Adrenal gland (tissue), 12 donors: ENCODE measurements around the gene PEX1. TPM values are rescaled to one million over a fixed set of nuclear protein-coding genes. Genes with fewer than 3 reads are reported as not detected.
A peak's percentile ranks its signal among the peaks of the same experiment; 100 is the strongest.
"Not testable (repeated sequence)": the region's sequence is repeated elsewhere in the genome, so short reads cannot be mapped to it uniquely, and the experiment has no call there.

Experiments used
- DNase-seq, 7 donors: peaks; one replicate each; pipeline ENCODE4 v3.0.0-alpha.2; 2019 to 2020
- H3K27ac ChIP-seq, 5 donors: fragments of 200-600 bp; sonication (generic) in 4 of 5; 1 replicate in 3 of 5; 2 replicates in 2 of 5; pipeline versions ENCODE4 v1.5.1 to v1.8.0; 2016 to 2020; ENCODE audit warnings: mild to moderate bottlenecking in 1 of 5
- H3K27me3 ChIP-seq: fragments of 200-600 bp; 2 replicates; pipeline ENCODE4 v1.8.0; 2021
- H3K36me3 ChIP-seq, 2 donors: fragments of 200-600 bp; replicated peaks in 1 of 2; 1 replicate in 1 of 2; 2 replicates in 1 of 2; pipeline versions ENCODE4 v1.5.1 to v1.8.0; 2018 to 2022
- H3K4me1 ChIP-seq, 2 donors: fragments of 200-600 bp; replicated peaks in 1 of 2; 1 replicate in 1 of 2; 2 replicates in 1 of 2; pipeline versions ENCODE4 v1.5.1 to v1.8.0; 2018 to 2021
- H3K4me3 ChIP-seq, 4 donors: fragments of 200-600 bp; sonication (generic) in 3 of 4; one replicate each; pipeline ENCODE4 v1.5.1; 2016 to 2018
- H3K9me3 ChIP-seq, 3 donors: fragments of 200-600 bp; sonication (generic) in 1 of 3; replicated peaks in 1 of 3; 1 replicate in 2 of 3; 2 replicates in 1 of 3; pipeline versions ENCODE4 v1.5.1 to v1.8.0; 2016 to 2021
- CTCF ChIP-seq, 6 experiments: fragments of 450-650 bp in 4 of 6; fragments of 200-600 bp in 2 of 6; sonication (generic) in 1 of 6; IDR thresholded peaks; 1 replicate in 5 of 6; 2 replicates in 1 of 6; pipeline versions ENCODE4 v1.5.1 to v1.8.0; 2016 to 2021; ENCODE audit warnings: antibody characterized with exemption in 6 of 6, mild to moderate bottlenecking in 2 of 6, moderate library complexity in 1 of 6
- POLR2A ChIP-seq, 2 donors: fragments of 450-650 bp; IDR thresholded peaks; one replicate each; pipeline ENCODE4 v1.6.1; 2017; ENCODE audit warnings: antibody characterized with exemption in 2 of 2, mild to moderate bottlenecking in 2 of 2, moderate library complexity in 1 of 2
- WGBS, 4 donors: extraction: QIAGEN DNeasy Blood & Tissue Kit in 2 of 4; methylation state at CpG; one replicate each; pipeline versions ENCODE4 v1.1.5 to v1.1.7; 2013 to 2017; 5-methylcytosine and 5-hydroxymethylcytosine counted together
- intact Hi-C, 2 donors: fragments of 100-400 bp; cut with DNase I; formaldehyde crosslinking; loops; one replicate each; pipeline versions ENCODE4 v1.14.1 to v1.15.0; 2022 to 2023
- polyA plus RNA-seq, 3 donors: library from polyadenylated mRNA; stranded (reverse); fragments of 200-250 nt in 2 of 3; fragments of 350-450 nt in 1 of 3; fragmentation: Illumina TruSeq in 1 of 3; extraction: RNeasy Lipid Tissue Mini Kit (QIAGEN cat#74804) in 1 of 3; gene quantifications; one replicate each; pipeline ENCODE4 v1.2.3, GENCODE V29; 2013 to 2014
- total RNA-seq, 9 donors: library from RNA; depleted of rRNA in 4 of 9; stranded (reverse); fragments of >200 nt in 4 of 9; fragments of 120-200 nt in 1 of 9; fragmentation: NEBNext Ultra II Directional in 1 of 9; extraction: Animal tissue kit (Norgen Biotek cat#: 25700) in 1 of 9; gene quantifications; one replicate each; pipeline versions ENCODE4 v1.1.0 to v1.2.4, GENCODE V29; 2013 to 2023
- donor health status: healthy with polysubstance abuse.
- donor health status: Bipolar disorder and iron deficiency.
- donor health status: DM: yes; HTN: yes; CAD: no.
- donor health status: DM: no; HTN: no; CAD: no.
- donor health status: DM: no; HTN: no; CAD: no.
- donor health status: DM: yes; HTN: yes; CAD: no.

The PEX1 gene
- total and polyA plus RNA-seq, 12 donors, result 7.4 to 33.2 (median 16.4) TPM

- whole genome bisulfite sequencing, 4 donors, result 58 to 87% (median 74%) methylated on average over 2 of the region's 2 CpGs
- DNase-seq, result no peak
- no peak overlapping the region for H3K4me3 ChIP-seq
Measured at GRCh38 chr7:92557249-92557648, 28.9 kb upstream of the PEX1 start.

GRCh38 chr7:92550194-92550593, 21.9 kb upstream of the PEX1 start:
- H3K9me3 ChIP-seq, result no peaks in the 10 kb centered on the region
- WGBS, 4 donors, result 68 to 77% (median 72%) methylated on average over 4 of the region's 4 CpGs
- H3K4me3 ChIP-seq, result no peak overlapping the region
- intact Hi-C loops, result no loop called here
- no peaks in the 10 kb centered on the region for H3K36me3 ChIP-seq
- H3K27me3 ChIP-seq, result no peaks in the 10 kb centered on the region
- H3K27ac ChIP-seq, result no peak overlapping the region
- no peaks in the 10 kb centered on the region for H3K4me1 ChIP-seq
- TF ChIP-seq CTCF (IDR thresholded peaks at IDR 0.05) (no peak), POLR2A (IDR thresholded peaks at IDR 0.05) (no peak)
- DNase-seq, result no peak

More at GRCh38 chr7:92557249-92557648, 28.9 kb upstream of the PEX1 start:
- intact Hi-C loops, result no loop called here
- Histone ChIP-seq H3K27ac (no peak overlapping the region), H3K27me3 (no peaks in the 10 kb centered on the region), H3K36me3 (peaks cover 0 to 8% of the 10 kb centered on the region in 2 donors), H3K9me3 (no peaks in the 10 kb centered on the region), H3K4me1 (no peaks in the 10 kb centered on the region)
- TF ChIP-seq POLR2A (IDR thresholded peaks at IDR 0.05) (no peak), CTCF (IDR thresholded peaks at IDR 0.05) (no peak)

GRCh38 chr7:92547579-92547978, 19.3 kb upstream of the PEX1 start:
- Histone ChIP-seq H3K27me3 (no peaks in the 10 kb centered on the region), H3K4me1 (no peaks in the 10 kb centered on the region), H3K4me3 (no peak overlapping the region), H3K9me3 (no peaks in the 10 kb centered on the region), H3K27ac (no peak overlapping the region), H3K36me3 (no peaks in the 10 kb centered on the region)
- intact Hi-C loops, result no loop called here
- DNase-seq, result peak; percentile 29 to 69 (median 61)
- TF ChIP-seq CTCF (IDR thresholded peaks at IDR 0.05), result no peak
- no peak for TF ChIP-seq POLR2A (IDR thresholded peaks at IDR 0.05)
- 74 to 77% (median 76%) methylated on average over 4 to 6 of the region's 6 CpGs for WGBS, 4 donors

- TF ChIP-seq POLR2A (IDR thresholded peaks at IDR 0.05), result no peak
- no peak for TF ChIP-seq CTCF (IDR thresholded peaks at IDR 0.05)
- H3K27me3 ChIP-seq, result no peaks in the 10 kb centered on the region
- intact Hi-C loops, result no loop called here
- H3K36me3 ChIP-seq, result no peaks in the 10 kb centered on the region
- 88 to 93% (median 89%) methylated on average over 10 to 17 of the region's 17 CpGs for WGBS, 4 donors
- DNase-seq, result no peak
- no peaks in the 10 kb centered on the region for H3K4me1 ChIP-seq
- H3K4me3 ChIP-seq, result no peak overlapping the region
- H3K9me3 ChIP-seq, result no peaks in the 10 kb centered on the region
- H3K27ac ChIP-seq, result no peak overlapping the region
Measured at GRCh38 chr7:92546856-92547497, 18.7 kb upstream of the PEX1 start.

GRCh38 chr7:92545116-92545515, 16.8 kb upstream of the PEX1 start:
- H3K27ac ChIP-seq, H3K4me3 ChIP-seq, H3K27me3 ChIP-seq, intact Hi-C loops, DNase-seq, H3K36me3 ChIP-seq, H3K9me3 ChIP-seq, H3K4me1 ChIP-seq: not testable (repeated sequence)
- WGBS, 4 donors, result 91 to 95% (median 94%) methylated on average over 11 to 30 of the region's 30 CpGs

- intact Hi-C loops, H3K4me1 ChIP-seq, DNase-seq, H3K36me3 ChIP-seq, H3K27me3 ChIP-seq, H3K4me3 ChIP-seq, H3K9me3 ChIP-seq, H3K27ac ChIP-seq: not testable (repeated sequence)
- WGBS, 4 donors, result 84 to 93% (median 92%) methylated on average over 3 of the region's 3 CpGs
Measured at GRCh38 chr7:92543542-92543941, 15.2 kb upstream of the PEX1 start.
